Fibroblast of skin of scalp (primary cell): ENCODE data around the gene AGPAT3.
A peak's percentile ranks its signal among the peaks of the same experiment; 100 is the strongest.

Source experiments
- DNase-seq: peaks from one replicate; pipeline ENCODE4 v3.0.0-alpha.2; 2013

Gene AGPAT3

DNA sequence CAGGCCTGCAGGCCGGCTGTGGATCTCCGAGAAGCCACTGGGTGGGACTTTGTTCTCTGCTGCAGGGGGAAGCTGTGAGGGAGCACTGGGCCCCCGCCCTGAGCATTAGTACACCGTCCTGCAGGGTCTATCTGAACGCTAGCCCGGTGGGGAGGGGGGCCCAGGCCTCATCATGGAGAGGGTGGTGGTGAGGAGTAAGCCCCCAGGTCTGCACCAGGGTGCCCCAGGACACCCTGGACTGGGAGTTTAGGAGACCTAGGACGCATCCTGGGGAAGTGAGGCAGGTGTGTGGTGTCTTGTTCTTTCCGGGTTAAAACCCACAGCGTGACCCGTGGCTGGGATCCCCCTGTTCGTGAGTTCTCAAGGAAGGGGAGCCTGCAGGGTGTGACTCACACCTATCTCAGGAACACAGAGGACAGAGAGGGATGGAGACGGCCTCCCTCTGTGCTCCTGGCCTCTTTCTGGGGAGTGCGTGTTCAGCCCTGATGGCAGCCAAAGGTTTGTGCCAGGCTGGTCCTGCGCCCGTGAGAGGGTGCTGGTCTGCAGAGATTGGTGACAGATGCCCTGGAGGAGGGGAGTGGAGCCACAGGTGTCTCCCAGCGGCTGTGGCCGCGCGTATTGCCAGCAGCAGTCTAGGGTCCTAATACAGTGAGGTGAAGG, 44.8 kb downstream of the AGPAT3 start:
- DNase-seq, result no peak

DNA sequence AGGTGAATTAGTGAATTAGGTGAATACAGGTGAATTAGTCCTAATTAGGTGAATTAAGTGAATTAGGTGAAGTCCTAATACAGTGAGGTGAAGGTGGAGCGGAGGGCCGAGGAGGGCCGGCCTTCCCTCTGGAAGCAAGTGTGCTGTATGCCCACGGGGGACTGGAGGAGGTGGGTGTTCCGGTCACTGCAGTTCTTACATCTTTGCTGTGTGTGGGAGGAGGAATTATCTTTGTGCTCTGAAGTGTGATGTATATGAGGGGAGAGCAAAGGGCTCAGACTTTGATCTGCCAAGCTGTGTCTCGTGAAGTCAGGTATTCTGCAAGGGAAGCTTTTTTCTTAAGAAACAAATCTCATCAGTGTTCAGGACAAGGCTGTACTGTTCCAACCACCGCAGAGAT, 45.4 kb downstream of the AGPAT3 start:
- DNase-seq, result no peak

DNA sequence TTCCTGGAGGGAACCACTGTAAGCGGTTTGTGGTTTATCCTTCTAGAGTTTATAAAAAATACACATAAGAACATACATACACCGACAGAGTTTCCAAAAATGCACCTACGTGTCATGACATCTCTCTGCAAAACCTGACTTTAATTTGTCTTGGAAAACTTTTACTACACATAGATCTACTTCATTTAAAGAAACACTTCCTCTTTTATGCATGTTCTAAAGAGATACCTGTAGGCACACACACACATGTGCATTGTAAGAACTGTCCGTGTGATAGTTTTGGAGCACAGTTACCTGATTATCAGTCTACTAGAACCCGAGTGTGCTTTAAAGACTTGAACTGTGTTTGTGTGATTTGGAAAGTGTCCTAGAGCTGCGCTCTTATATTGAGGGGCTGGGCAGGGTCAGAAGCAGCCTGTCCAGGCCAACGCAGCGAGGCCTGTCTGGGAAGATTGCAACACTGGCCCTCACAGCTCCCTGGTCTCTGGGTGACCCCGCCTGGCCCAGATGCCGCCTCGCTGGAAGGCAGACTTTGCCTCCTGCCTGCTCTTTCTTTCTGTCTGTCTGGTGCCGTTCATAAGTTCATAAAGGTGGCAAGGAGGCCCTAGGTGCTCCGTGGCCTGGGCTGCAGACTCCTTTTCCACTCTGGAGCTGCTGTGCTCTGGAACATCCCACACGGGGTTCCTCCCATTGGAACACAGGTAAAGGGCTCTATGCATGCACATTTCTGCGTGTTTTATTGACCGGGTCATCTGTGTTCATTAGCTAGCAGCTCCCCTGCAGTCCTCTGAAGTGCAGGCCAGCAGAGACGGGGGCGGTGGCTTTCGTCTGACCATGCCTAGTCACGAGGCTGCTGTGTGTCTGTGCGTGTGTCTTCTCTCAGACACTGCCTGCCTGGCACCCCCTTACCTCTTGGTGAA, 46.3 kb downstream of the AGPAT3 start:
- DNase-seq, result no peak

DNA sequence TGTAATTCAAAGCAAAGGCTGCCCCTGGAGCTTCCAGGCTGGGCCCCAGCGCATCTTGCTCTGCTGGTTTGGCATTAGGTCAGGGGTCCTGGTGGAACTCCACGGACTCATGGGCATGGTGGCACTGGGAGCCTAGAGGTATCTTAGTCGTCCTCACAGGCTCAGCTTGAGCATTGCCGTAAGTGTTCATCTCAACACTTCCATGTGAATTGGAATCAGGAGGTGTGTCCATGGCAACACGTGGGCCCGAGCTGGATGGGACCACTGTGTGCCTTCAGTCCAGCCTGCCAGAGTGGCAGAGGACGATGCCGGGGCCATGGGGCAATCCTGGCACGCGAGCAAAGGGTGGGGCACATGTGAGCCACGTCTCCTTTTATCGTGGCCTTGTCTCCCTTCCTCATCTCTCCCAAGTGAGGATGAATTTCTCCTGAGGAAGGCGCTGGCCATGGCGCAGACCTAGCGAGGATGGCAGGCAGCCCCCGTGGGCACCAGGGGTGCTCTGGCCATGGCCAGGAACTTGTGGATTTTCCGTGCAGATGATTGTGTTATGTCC, 47.0 kb downstream of the AGPAT3 start:
- no peak for DNase-seq

DNA sequence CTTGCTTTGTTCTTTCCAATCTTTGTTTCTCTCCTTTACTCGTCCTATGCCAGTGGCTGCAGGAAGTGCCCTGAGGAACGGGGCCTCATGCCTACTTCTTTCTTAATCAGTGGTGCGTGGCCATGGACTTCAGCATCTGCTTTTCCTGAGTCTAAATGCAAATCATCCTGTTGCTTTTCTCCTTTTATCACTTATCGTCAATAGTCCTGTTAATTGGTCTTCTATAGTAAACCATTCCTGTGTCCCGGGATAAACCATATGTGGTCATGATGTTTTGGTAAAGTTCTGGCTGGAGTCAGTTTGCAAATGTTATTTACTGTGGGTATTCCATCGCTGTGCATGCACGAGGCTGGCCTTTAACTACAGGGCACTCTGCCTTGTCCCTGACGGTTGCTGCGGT, 47.5 kb downstream of the AGPAT3 start:
- no peak for DNase-seq

DNA sequence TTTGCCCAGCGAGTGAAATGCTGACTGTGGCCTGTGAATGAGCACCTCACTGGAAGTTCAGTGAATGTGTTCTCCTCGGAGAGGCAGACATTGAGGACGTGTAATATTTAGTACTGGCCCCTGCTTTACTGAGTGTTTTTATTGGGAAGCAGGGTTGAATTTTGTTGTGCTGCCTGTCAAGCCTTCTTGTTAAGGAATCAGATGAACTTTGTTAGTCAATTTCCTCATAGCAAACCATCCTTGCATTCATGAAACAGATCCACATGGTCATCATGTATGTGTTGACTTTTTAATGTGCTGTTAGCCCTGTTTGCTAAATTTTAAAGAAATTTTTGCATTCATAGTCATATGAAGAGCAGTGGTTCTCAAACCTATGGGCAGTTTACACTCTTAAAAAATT, 47.9 kb downstream of the AGPAT3 start:
- DNase-seq, result no peak

DNA sequence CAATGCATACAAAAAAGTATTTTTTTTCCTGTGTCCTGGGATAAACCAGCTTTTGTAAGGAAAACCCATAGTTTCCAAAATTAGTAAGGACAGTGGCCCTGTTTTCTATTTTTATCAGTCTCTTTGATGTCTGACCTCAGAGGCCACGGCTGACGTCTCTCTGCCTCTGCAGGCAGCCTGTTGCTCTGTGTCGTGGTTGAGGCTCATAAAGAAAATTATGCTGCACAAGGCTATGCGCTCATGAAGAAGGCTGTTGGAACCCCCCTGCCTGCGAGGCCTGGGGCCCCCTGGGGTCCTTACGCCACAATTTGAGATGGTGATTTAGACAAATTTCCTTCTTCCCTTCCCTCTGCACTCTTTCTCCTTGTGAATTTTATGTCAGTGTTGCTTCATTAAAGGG, 48.9 kb downstream of the AGPAT3 start:
- DNase-seq, result no peak

DNA sequence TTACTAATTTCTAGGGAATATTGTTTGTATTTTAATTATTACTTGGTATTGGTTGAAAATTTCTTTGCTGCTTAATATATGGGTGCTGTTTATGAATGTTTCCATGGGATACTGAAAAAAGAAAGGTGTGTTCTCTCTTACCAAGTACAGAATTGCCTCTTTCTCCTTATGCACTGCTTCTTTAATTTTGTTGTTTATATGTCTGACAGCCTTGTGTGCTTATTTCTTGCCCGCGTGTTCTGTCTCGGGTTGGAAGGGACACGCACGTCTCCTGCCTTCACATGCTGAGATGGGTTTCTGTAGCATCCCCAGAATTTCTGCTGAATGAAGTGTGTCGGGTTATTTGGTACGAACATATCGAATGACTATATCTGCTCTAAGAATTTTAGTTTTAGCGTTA, 51.1 kb downstream of the AGPAT3 start:
- DNase-seq, result no peak

DNA sequence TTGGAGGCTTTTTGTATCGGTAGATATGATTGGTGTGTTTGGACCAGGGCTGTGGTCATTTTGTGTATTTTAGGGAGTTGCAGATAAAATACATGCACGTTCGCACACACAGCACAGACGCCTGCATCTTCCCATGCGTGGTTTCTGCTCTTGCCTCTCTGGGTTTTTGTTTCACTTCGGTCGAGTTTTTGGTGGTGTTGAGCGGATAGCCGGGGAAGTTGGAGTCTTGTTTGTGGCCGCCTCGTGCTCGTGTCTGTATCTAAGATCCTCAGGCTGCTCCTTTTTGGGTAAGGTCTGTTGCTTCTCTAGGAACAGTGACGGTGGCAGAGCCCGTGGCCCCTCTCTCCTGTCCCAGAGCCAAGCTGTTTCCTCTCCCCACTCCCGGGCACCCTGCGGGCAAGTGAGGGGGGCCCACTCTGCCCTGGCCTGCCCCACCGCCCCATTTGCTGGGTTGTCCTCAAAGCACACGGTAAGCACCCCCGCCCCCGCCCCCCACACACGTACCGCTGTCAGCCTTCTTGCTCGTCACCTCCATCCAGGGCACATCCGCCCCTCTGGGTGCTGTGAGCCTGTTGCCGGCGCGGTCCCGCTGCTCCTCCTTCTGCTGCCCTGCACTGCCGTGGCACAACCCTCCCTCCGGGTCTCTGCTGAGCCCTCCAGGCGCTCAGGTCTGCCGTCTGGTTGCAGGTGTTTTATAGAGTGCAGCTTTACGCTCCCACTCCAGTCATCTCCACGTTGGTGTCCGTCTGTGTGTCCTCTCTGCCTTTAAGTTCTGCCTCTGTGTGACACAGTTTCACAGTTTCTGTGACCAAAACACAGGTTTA, 51.9 kb downstream of the AGPAT3 start:
- no peak for DNase-seq

DNA sequence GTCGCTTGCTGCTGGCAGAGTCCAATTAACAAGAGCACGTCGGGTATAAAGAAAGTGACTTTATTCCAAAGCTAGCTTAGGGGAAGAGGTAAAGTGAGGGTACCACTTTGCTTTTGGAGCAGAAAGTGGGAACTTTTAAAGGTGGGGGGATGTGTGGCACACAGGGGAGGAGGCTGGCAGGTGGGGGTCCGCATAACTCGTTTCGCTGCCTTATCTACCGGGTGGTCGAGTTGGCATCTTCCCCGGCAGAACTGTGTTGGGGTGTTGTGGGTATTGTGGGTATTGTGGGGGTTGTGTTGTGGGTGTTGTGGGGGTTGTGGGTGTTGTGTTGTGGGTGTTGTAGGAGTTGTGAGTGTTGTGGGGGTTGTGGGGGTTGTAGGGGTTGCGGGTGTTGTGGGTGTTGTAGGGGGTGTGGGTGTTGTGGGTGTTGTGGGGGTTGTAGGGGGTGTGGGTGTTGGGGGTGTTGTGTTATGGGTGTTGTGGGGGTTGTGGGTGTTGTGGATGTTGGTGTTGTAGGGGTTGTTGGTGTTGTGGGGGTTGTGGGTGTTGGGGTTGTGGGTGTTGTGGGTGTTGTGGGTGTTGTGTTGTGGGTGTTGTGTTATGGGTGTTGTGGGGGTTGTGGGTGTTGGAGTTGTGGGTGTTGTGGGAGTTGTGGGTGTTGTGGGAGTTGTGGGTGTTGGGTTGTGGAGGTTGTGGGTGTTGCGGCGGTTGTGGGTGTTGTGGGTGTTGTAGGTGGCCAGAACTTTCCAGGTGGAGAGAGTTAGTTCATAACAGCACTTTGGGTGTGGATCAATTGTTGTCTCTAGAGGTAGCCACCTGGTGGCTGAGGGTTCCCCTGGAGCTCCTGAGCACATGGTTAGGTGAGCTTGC, 52.7 kb downstream of the AGPAT3 start:
- DNase-seq, result no peak

DNA sequence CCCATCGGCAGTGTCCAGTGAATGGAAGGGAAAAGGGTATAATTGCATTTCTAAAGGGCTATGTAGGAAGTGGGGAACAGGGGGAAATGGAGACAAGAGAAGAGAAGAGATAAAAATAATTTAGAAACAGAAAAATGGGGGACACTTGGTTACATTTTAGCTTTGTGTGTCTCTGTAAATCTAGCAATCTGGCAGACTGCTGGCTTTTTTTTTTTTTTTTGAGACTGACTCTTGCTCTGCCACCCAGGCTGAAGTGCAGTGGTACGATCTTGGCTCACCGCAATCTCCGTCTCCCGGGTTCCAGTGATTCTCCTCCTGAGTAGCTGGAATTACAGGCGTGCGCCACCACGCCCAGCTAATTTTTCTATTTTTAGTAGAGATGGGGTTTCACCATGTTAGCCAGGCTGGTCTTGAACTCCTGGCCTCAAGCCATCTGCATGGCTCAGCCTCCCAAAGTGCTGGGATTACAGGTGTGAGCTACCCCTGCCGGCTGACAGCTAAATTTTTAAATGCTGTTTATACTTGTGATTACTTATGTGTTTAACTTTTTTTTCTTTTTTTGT, 53.4 kb downstream of the AGPAT3 start:
- no peak for DNase-seq

DNA sequence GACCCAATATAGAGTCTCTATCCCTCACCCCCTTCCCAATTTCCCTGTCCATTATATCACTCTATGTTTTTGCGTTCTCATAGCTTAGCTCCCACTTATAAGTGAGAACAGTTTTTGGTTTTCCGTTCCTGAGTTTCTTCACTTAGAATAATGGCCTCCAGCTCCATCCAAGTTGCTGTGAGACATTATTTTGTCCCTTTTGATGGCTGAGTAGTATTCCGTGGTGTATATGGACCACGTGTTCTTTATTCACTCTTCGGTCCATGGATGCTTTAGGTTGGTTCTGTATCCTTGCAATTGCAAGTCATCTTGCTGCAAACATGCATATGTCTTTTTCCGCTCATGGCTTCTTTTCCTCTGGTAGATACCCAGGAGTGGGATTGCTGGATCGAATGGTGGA, 54.3 kb downstream of the AGPAT3 start:
- DNase-seq, result no peak

DNA sequence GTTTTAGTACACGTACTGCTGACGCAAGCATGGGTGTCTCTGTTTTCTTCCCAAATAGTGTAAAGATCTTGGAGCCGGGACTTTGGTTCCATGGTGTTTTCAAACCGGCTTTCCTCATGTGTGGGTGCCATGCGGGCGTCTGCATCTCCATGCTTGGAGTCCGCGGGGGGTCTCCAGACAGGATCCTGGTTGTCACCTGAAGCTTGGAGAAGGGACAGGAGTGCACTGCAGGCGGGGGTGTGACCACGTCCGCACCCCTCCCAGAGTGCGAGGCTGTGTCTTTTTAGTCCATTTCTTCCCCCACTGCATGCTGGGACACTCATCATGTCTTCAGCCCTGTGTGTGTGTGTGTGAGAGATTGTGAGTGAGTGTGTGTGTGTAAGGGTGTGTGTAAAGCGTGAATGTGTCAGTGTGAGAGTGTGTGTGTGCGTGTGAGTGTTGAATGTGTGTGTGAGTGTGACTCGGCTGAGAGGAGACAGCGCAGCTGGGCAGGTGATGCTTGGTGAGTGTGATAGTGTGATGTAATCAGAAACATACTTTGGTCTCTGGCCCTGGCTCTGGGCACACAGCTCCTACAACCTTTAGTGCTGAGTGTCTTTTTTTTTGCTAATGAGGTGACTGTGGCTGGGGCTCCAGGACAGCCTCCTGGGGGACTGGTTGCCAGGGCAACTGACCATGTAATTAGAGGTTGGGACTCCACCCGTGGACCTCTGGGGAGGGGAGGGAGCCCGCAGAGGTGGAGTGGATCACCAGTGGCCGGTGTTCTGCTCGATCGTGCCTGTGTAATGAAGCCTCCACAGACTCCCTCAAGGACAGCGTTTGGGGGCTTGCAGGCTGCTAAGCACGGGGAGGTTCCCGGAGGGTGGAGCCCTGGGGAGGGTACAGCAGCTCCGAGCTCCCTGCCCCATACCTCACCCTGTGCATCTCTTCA, 55.1 kb downstream of the AGPAT3 start:
- no peak for DNase-seq

DNA sequence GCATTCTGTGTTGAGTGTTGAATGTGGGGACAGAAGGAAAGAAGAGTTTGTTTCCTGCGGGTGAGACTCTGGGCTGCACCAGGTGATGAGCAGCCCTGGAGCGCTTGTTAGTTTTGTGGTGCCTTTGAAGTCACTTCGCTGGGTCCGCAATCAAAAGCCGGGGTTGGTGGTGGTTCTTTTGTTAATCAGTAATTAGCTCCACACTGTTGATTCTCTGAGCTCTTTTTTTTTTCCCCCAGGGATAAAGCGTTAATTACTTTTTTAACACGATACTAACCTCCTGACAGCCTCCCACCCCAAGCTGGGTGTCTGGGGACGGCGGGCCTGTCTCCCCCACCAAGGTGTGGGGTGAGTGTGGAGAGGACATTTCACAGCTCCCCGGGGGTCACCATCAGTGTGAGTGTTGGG, 56.6 kb downstream of the AGPAT3 start:
- no peak for DNase-seq

DNA sequence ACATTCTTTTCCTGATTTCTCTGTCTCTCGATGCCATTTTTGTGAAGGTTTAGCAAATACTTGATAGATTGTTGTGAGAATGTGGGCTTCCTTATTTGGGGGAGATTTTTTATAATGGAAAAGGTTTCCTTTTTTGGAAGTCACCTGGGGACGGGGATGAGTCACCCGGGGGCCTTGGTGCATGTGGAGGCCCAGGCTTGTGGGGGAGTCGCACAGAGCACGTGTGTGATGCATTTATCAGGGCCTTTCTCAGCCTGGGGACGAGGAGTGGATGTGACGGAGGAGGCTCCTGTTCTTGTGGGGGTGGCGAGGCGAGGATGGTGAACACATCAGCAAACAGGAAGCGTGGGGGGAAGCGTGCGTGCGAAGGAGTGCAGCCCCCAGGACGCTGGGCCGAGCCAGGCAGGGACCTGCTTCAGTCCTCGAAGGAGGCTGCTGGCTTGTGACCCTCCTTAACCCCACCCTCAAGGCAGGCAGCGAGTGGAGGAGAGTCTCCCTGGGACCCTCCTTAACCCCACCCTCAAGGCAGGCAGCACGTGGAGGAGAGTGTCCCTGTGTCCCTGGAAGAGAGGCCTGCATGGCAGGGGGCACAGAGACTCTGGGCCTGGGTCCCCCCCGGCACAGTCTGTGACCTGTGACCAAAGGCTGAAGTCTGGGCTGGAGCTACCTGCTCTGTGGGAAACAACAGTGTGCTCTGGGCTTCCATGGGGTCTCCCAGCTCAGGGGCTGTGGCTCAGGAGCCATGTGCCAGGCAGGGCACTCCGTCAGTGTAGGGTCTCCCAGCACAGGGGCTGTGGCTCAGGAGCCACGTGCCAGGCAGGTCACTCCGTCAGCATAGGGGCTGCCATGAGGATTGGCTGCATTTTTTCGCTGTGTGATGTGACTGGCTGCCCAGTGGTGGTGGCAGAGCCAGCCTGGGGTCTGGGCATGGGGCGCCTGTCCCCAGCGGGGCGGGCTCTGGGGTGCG, 57.2 kb downstream of the AGPAT3 start:
- DNase-seq, result peak; percentile 12

DNA sequence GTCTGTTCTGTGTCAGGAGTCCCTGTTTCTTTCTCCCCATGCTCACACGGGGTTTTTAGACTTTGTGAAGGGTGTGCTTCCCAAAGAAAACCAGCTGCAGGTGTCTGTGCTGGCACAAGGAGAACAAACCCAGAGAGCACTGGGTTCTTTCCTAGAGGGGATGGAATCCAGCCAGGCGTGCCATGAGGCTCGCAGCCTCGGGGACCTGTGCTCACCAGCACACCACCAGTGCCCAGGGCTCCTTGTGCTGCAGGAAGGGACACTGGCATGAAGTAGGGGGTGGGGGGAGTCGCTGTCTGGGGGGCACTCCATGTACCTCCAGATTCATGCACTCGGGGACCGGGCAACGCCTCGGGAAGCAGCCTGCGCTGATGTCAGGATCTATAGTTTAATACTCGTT, 57.9 kb downstream of the AGPAT3 start:
- no peak for DNase-seq

DNA sequence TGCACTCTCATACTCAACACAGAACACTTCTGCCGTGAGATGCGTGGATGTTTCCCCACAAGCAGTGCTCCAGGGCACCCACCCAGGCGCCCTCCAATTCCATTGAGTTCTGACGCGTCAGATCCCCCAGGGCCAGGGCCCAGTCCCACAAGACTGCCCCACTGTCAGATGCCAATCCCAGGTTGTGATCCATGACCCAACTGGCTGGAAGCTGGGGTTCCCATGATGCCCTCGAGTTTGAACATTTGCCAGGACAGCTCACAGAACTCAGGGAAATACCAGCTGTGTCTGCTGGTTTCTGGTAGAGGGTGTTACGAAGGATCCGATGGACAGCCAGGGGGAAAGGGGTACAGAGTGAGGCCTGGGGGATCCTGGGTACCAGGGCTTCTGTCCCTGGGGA, 58.4 kb downstream of the AGPAT3 start:
- peak; percentile 19 for DNase-seq

DNA sequence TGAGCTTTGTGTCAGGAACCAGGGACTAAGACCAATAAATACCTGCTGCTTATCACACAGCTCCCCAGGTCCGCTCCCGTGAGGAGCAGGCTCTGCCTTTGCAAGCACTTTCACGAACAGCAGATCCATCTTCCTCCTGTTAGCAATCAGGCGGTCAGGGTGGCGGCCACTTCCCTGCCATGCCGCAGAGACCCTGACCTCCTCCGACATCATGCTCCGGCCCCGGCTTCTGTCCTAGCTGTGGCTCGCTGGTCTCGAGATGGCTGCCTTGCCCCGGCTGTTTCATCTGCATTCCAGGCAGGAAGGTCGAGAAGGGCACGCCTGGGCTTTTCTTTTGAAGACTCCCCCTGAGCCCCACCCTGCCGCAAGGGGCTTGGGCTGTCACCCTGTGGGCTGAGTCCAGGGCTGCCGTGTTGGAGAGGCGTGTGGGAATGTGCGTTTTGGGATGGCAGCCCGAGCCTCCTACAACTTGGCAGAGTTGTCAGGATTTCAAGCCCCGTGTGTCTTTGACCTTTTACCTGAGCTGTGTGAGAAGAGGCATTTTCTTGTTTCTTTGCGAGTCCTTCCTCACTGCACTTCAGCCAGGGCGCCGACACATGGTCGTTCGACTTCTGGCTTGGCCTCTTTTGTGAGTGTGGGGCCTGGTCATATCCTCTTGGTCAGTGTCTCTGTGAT, 59.5 kb downstream of the AGPAT3 start:
- no peak for DNase-seq

DNA sequence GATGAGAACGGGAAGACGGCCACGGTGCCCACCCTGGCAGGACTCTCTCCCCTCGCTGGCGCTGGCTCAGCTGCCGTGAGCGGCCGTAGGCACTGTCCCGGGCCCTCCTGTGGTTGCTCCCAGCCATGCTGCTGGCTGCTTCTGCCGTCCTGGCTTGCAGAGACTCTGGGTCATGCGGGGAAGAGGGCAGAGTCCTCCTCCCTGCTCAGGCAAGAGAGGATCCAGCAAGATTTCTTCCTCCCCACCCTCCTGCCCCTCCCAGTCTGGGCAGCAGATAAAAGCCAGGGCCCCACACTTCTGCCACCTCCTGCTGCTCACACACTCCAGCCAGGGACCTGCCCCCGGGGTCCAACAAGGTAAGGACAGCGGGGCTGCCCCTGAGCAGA, 60.1 kb downstream of the AGPAT3 start:
- no peak for DNase-seq
